ENCODE data around the gene TBX1. TPM values are rescaled to one million over a fixed set of nuclear protein-coding genes. Genes with fewer than 3 reads are reported as not detected.

Gene TBX1
- total and polyA plus RNA-seq, 10 of the 15 experiments (the other 5 are each of a cell fraction or from before 2014, with no cell fraction given), result not detected

- intact Hi-C loops (cut with micrococcal nuclease; ENCODE audit: unreplicated experiment) (no loop called here), in situ Hi-C loops (cut with MboI) (no loop called here)
- POLR2A ChIA-PET, result no interaction called here
- no peak overlapping the region for H3K27ac ChIP-seq (ENCODE audit: control insufficient read depth, insufficient read depth)
- peaks cover 0 to 2% of the 10 kb centered on the region in 2 experiments; a peak in 1 of 4 replicates for H3K36me3 ChIP-seq (ENCODE audit: control insufficient read depth in 2 of 2, insufficient read depth in 2 of 2, low read length in 1 of 2)
- no peak for DNase-seq (ENCODE audit: low read depth, low spot score)
- RAD21 ChIA-PET (ENCODE audit: unreplicated experiment), result no interaction called here
- no peaks in the 10 kb centered on the region for H3K79me2 ChIP-seq (ENCODE audit: control insufficient read depth, insufficient read depth, low read length)
- 89% methylated on average over 20 of the region's 20 CpGs for WGBS (ENCODE audit: insufficient coverage, insufficient replicate concordance, low lambda C conversion rate, missing lambda C conversion rate)
- no peaks in the 10 kb centered on the region for H3K9me3 ChIP-seq (replicated peaks; ENCODE audit: control insufficient read depth, insufficient read depth, low read length)
- no peak for ATAC-seq
- H2AFZ ChIP-seq (ENCODE audit: control insufficient read depth, low read depth, low read length), result no peak overlapping the region
- H3K4me3 ChIP-seq, result no peak overlapping the region
- CTCF ChIA-PET, result interaction anchor here (1.1 kb wide), 1 partner anchor 129 kb away, joined by 3 read pairs; no protein-coding TSS in a partner anchor
- H4K20me1 ChIP-seq (ENCODE audit: control insufficient read depth, insufficient read depth), result no peaks in the 10 kb centered on the region
- H3K27me3 ChIP-seq (replicated peaks in 1 of 2; ENCODE audit: control insufficient read depth in 2 of 2, insufficient read depth in 2 of 2, low read length in 1 of 2), result no peaks in the 10 kb centered on the region
- no TSS peak for BruUV-seq (replicated peaks)
- SMC1A ChIA-PET (ENCODE audit: uncharacterized antibody, unreplicated experiment), result no interaction called here
- H3K9ac ChIP-seq (ENCODE audit: control insufficient read depth, insufficient read depth, low read length), result no peak overlapping the region
- H3K4me1 ChIP-seq (ENCODE audit: control insufficient read depth, insufficient read depth, low read length), result no peaks in the 10 kb centered on the region
- FAIRE-seq, result no peak
- no peak overlapping the region for H3K4me2 ChIP-seq (ENCODE audit: control insufficient read depth, insufficient read depth)
- TF ChIP-seq MLLT1 (IDR thresholded peaks at IDR 0.05) (no peak), ZBTB40 (IDR thresholded peaks at IDR 0.05; ENCODE audit: borderline replicate concordance) (no peak), YBX1 (IDR thresholded peaks at IDR 0.05) (no peak), SMC3 (IDR thresholded peaks at IDR 0.05; ENCODE audit: borderline replicate concordance, low read length) (no peak), CEBPB (IDR thresholded peaks at IDR 0.05; ENCODE audit: borderline replicate concordance in 1 of 2, low read depth in 2 of 2, low read length in 2 of 2) (no peak), IRF5 (IDR thresholded peaks at IDR 0.05; ENCODE audit: borderline replicate concordance) (no peak), NR2C2 (IDR thresholded peaks at IDR 0.05; ENCODE audit: borderline replicate concordance, control insufficient read depth, insufficient read length, low read depth) (no peak), NRF1 (conservative IDR thresholded peaks at IDR 0.05; ENCODE audit: low read depth, low read length) (no peak), ZNF217 (IDR thresholded peaks at IDR 0.05) (no peak), PAX5 (IDR thresholded peaks at IDR 0.05; ENCODE audit: borderline replicate concordance, low read depth, low read length) (no peak), ZNF687 (IDR thresholded peaks at IDR 0.05) (no peak)
Observed at GRCh38 chr22:19807914-19808872, 47.6 kb downstream of the TBX1 start.
